ENCODE measurements around the gene MYO16.

MYO16 gene

DNA sequence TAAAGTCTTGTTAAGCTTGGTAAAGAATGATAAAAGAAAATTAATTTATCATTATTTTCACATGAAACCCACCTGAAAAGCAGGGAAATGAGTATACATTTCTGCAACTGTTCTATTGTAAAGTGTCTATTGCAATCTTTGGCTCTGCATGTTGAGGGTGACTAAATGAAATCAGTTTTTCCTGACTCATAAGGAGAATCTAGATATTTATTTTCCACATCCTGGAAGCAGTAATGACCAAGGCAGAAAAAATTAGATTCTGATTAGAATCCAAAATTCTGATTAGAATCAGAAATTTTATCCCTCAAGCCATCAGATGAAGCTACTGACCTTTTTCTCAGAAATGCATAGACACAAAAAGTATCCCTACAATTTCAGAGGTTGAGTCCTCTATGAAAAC is 178.4 kb downstream of the MYO16 start:
- intact Hi-C loops (cut with DNase I; ENCODE audit: low total_unique reads): no loop called here
- H3K4me1 ChIP-seq: no peaks in the 10 kb centered on the region
- no peak overlapping the region for H3K27ac ChIP-seq
- TF ChIP-seq, protein P1, sequence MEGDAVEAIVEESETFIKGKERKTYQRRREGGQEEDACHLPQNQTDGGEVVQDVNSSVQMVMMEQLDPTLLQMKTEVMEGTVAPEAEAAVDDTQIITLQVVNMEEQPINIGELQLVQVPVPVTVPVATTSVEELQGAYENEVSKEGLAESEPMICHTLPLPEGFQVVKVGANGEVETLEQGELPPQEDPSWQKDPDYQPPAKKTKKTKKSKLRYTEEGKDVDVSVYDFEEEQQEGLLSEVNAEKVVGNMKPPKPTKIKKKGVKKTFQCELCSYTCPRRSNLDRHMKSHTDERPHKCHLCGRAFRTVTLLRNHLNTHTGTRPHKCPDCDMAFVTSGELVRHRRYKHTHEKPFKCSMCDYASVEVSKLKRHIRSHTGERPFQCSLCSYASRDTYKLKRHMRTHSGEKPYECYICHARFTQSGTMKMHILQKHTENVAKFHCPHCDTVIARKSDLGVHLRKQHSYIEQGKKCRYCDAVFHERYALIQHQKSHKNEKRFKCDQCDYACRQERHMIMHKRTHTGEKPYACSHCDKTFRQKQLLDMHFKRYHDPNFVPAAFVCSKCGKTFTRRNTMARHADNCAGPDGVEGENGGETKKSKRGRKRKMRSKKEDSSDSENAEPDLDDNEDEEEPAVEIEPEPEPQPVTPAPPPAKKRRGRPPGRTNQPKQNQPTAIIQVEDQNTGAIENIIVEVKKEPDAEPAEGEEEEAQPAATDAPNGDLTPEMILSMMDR (IDR thresholded peaks at IDR 0.05): no peak
- H3K4me3 ChIP-seq: no peak overlapping the region
- DNase-seq: no peak
- no peaks in the 10 kb centered on the region for H3K27me3 ChIP-seq
- H3K36me3 ChIP-seq: no peaks in the 10 kb centered on the region
- H3K9me3 ChIP-seq: no peaks in the 10 kb centered on the region

DNA sequence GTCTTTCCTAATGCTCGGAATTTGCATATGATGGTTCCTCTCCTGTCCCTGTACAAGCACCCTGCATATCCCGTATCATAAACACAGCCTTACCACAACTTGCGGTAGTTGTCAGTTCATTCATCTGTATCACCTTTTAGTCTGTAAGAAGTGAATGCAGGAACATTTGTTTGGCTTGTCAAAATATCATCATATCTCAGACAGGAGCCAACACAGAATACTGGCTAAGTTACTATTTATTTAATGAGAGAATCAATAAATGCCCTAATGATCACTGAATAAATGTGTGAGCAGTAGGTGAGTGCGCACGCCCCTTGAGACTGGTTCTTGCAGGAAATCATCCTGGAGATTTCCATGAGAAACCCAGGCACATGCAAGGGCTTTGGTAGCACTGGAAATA is 182.8 kb downstream of the MYO16 start:
- intact Hi-C loops (cut with DNase I; ENCODE audit: low total_unique reads): no loop called here

DNA sequence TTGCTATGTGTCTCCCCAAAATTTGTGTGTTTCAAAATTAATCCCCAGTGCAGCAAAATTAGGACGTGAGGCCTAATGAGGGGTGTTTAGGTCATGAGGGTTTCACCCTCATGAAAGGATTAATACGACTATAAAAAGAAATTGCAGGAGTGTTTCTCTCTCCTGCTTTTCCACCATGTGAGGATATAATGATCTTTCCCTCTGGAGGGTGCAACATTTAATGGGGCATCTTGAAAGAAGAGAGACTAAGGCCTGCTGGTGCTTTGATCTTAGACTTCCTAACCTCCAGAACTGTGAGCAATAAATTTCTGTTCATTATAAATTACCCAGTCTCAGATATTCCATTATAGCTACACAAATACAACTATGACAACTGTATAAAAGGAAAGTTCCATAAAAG is 183.2 kb downstream of the MYO16 start:
- DNase-seq: no peak
- Histone ChIP-seq H3K27me3 (no peaks in the 10 kb centered on the region), H3K4me1 (no peaks in the 10 kb centered on the region), H3K4me3 (no peak overlapping the region), H3K9me3 (no peaks in the 10 kb centered on the region), H3K27ac (no peak overlapping the region), H3K36me3 (no peaks in the 10 kb centered on the region)
- intact Hi-C loops (cut with DNase I; ENCODE audit: low total_unique reads): no loop called here
- TF ChIP-seq, protein P1 (IDR thresholded peaks at IDR 0.05): no peak

More for the DNA sequence above, 182.8 kb downstream of the MYO16 start:
- Histone ChIP-seq H3K9me3 (no peaks in the 10 kb centered on the region), H3K4me1 (no peaks in the 10 kb centered on the region), H3K4me3 (no peak overlapping the region), H3K27ac (no peak overlapping the region), H3K36me3 (no peaks in the 10 kb centered on the region), H3K27me3 (no peaks in the 10 kb centered on the region)
- DNase-seq: no peak
- TF ChIP-seq, protein P1 (IDR thresholded peaks at IDR 0.05): no peak

DNA sequence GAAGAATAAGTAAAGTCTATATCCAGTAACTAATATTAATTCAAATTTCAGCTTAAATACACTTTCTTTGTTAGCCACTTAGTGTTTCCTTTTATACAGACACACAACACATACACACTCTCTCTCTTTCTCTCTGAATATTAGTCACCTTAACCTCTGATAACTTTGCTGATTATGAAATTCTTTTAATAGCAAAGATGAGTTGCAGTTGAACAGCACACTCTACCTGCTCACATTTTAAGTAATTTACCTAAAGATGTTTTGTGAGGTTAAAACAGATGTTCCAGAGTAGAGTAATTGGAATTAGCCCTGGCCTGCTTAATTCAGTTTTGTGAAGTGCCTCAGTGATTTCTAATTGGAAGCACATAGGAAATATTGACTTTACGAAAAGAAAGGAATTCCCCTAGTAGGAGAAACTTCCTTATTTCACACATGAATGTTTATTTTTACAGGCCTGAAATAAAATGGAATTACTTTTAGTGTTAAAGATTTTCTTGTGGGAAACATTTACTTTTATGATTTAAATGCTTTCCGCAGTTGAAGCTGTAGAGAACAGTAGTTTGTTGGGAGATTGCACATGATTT is 184.3 kb downstream of the MYO16 start:
- H3K27ac ChIP-seq: no peak overlapping the region
- no peaks in the 10 kb centered on the region for H3K4me1 ChIP-seq
- TF ChIP-seq, protein P1 (IDR thresholded peaks at IDR 0.05): no peak
- no peaks in the 10 kb centered on the region for H3K36me3 ChIP-seq
- H3K9me3 ChIP-seq: no peaks in the 10 kb centered on the region
- intact Hi-C loops (cut with DNase I; ENCODE audit: low total_unique reads): no loop called here
- DNase-seq: no peak
- no peak overlapping the region for H3K4me3 ChIP-seq
- no peaks in the 10 kb centered on the region for H3K27me3 ChIP-seq

DNA sequence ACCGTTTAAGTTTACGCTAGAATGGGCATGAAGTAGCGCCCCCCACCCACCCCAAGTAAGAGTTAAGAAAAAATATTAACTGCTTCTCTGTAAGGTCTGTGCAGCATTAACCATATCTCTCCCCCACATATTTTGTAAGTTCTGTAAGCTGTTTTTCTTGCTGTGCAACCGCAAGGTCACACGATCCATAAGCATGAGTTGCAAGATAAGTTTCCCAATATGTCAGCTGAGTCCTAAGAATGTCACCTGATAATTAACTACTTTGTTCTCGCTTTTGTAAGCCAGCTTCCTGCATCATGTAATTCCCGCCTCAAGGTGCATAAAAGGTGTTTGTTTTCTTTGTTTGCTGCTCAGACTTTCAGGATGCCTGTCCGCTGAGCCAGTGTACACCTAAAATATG is 187.0 kb downstream of the MYO16 start:
- Histone ChIP-seq H3K27ac (no peak overlapping the region), H3K36me3 (no peaks in the 10 kb centered on the region), H3K9me3 (no peaks in the 10 kb centered on the region), H3K27me3 (no peaks in the 10 kb centered on the region), H3K4me3 (no peak overlapping the region), H3K4me1 (no peaks in the 10 kb centered on the region)
- intact Hi-C loops (cut with DNase I; ENCODE audit: low total_unique reads): no loop called here
- DNase-seq: no peak
- TF ChIP-seq, protein P1 (IDR thresholded peaks at IDR 0.05): no peak

DNA sequence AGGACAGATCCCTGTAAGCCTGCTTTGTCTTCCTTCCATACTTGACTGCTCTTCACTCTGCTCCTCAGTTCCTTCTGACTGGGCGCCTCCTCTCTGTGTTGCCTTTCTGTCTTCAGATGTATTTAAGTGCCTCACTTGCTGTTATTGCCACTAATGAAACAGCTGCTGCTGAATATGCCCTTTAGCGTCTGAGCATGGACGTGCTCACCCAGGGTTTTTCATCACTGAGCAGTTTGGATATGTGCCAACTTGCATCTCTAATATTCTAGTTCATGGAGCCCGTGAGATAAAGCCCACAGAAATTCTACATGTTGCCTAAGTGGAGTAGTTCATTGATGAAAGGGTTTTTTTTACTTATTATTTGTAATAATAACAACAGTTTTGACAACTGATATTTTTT is 198.2 kb downstream of the MYO16 start:
- Histone ChIP-seq H3K9me3 (peaks cover 0 to 8% (median 0%) of the 10 kb centered on the region in 3 donors), H3K4me3 (no peak overlapping the region), H3K27ac (no peak overlapping the region), H3K4me1 (no peaks in the 10 kb centered on the region), H3K27me3 (no peaks in the 10 kb centered on the region), H3K36me3 (no peaks in the 10 kb centered on the region)
- DNase-seq: no peak
- intact Hi-C loops (cut with DNase I; ENCODE audit: low total_unique reads): no loop called here
- TF ChIP-seq, protein P1 (IDR thresholded peaks at IDR 0.05): no peak
